AML-193 (cell line): Measurements from ENCODE around the gene OMP.

Experiments
- DNase-seq, 2 experiments: peaks; one replicate each; lab custom pipeline; 2025; lab: John Stamatoyannopoulos, UW

Gene OMP

DNA sequence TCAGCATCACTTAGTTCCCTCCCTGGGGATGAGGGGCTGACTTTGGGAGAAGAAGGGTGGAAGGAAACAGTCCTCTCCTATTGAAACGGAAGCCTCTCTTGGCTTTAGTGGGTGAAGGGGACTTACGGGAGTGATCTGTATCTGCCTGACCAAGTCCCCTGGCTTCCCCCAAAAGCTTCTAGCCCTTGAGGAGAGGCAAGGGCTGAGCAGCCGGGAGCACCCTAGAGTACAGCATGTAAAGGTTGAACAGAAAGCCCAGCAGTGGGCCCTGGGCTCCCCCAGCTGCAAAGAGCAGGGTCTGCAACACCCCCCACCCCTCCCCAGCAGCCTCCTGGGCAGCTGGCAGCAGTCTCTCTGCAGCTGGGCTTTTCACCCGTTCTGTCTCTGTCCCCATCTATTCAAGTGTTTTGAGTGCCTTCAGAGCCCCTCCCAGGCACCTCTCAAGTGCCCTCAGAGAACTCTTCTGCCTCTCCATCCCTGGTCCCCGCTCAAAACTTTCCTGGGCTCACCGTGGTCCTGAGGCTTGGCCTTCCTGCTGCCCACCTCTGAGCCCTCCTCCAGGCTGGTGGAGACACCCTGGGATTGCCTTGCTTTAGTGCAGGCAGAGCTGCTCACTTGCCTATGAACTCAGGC is 33.2 kb upstream of the OMP start:
- no peak for DNase-seq

DNA sequence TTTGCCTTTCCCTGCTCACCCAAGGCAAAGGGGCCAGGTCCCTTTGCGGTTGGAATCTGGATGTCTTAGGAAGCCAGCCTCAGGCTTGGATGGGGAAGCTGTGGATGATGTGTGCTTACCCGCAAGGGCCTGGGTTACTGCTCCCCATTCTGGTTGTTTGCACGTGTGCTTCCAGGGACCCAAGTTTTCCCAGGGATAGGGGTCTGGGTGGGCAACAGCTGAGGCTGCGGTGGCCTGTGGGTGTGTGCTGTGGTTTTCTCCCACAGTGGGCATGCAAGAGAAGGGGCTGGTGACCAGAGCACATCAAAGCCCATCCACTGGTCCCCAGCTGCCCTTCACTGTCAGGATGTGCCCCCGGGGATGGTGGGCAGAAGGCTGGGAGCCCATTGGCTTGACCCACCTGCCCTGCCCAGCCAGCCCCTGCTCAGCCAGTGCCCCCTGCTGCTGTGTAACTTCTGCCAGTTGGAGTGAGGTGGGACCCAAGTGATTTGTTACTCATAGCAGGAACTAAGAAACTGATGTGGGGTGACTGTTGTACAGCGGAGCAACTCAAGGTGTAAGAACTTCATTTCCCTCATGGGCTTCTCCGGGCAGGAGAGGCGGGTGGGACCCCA is 32.6 kb upstream of the OMP start:
- DNase-seq: no peak

DNA sequence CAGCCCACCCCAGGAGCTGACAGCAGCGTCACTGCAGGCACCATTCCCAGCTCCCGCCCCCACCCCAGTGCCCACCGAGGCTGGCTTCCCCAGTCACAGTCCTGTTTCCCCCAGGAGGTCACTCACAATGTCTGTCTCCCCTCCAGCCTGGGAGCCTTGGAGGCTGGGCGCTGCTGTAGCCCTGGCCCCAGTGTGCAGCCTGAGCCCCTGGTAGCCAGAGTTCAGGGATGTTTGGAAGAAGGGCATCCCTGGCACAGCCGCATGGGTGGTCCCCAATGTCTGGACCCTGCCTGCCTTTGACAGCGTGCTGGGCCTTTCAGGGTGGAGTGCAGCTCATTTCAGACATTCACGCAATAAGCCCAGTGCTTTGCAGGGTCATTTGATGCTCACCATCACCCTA is 31.6 kb upstream of the OMP start:
- DNase-seq: no peak

DNA sequence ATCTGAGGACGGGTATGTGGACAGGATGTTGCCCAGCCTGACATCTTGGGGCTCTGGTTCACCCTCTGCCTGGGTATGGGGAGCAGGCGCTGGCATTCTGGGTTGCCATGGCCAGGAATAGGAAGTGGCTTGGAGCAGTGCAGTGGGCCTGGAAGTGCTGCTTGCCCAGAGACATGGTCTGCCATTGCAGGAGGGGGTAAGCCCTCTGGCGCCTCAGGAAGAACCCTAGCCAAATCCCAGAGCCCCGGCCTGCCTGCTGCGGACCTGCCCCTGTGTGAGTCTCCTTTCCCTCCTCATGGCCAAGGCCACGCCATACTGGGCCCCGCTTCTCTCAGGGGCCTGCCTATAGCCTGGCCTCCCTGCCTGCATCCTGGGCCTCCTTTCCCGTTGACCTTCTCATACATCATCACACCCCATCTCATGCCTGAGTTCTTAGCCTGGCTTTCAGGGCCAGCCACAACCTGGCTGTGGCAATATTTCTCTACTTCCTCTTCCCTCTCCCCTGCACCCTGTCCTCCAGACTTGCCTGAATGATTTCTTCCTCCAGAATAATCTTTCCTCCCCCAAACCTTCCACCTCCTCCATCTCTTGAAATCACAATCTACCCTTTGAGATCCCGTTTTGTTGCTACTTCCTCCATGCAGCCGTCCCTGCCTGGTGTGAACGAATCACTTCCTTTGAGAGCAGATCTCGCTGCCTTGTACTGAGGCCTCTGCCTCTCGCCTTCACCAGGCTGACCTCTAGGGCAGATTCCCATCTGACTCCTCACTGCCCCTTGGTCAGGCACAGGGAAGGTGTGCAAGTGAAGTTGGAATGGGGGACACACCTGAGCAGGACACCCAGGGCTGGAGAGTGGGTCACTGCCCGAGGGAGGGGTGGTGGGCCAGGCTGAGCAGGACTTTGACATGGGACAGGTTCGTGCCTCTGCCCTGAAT is 30.7 kb upstream of the OMP start:
- DNase-seq: peak; percentile 70 to 74

- DNase-seq: no peak
These were observed 29.8 kb upstream of the OMP start for GRCh38 chr11:77072851-77073327.

- no peak for DNase-seq
These were observed 29.2 kb upstream of the OMP start for GRCh38 chr11:77073328-77074001.

- no peak for DNase-seq
These were observed 28.4 kb upstream of the OMP start for GRCh38 chr11:77074205-77074604.

- no peak for DNase-seq
These were observed 27.9 kb upstream of the OMP start for GRCh38 chr11:77074626-77075221.

DNA sequence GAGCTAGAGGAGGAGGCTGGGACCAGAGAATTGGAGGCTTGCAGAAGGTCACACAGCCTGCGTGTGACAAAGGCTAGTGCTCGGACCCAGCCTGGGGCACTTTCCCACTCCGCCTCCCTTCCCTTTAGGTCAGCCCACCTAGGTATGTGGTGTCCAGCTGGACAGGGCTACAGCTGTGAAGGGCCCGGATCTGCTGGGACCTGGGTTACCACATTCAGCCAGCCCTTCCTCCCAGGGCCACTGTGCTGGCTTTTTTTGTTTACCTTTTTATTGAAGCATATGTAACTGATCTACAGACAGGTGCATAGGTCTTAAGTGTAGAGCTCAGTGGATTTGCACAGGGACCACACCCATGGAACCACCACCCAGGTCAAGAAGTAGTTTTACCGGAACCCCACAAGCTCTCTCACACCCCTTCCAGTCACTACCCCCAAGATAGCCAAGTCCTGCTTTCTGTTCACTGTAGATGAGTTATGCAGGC is 27.2 kb upstream of the OMP start:
- no peak for DNase-seq

GRCh38 chr11:77079666-77080065 is 23.0 kb upstream of the OMP start:
- no peak for DNase-seq

GRCh38 chr11:77080643-77081210 is 21.9 kb upstream of the OMP start:
- no peak for DNase-seq

- DNase-seq: no peak
These were observed 21.2 kb upstream of the OMP start for GRCh38 chr11:77081381-77081851.

- DNase-seq: no peak
These were observed 20.4 kb upstream of the OMP start for GRCh38 chr11:77081976-77082836.

GRCh38 chr11:77082838-77083565 is 19.6 kb upstream of the OMP start:
- peak; percentile 56 to 63 for DNase-seq

DNA sequence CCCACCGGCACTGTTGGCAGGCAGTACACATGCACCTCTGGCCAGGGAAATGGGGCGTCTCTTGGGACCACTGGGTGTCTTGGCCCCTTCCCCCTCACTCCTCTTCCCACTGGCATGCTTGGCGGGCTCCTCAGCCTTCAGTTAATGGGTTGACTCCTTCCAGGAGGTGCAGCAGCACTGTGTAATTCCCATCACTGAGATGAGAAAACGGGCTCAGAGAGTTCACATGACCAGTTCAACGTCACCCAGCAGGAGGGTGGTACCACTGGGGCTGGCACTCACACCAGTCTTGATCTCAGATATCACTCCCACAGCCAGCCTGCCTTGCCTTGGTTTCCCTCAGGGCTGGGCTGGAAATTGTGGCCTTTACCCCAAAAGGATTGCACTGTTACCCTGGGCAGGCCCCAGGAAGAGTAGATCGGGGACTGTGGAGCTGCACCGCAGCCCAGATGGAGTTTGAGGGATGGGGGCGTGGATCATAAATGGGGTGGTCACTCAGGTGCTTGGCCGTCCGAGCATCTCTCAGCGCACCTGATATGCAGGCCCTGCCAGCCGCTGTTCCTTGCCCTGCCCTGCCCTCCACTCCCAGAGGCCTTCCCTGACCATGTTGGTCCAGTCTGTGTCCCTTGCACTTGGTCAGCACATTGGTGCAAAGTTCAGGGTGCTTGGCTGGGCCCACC is 18.9 kb upstream of the OMP start:
- no peak for DNase-seq

DNA sequence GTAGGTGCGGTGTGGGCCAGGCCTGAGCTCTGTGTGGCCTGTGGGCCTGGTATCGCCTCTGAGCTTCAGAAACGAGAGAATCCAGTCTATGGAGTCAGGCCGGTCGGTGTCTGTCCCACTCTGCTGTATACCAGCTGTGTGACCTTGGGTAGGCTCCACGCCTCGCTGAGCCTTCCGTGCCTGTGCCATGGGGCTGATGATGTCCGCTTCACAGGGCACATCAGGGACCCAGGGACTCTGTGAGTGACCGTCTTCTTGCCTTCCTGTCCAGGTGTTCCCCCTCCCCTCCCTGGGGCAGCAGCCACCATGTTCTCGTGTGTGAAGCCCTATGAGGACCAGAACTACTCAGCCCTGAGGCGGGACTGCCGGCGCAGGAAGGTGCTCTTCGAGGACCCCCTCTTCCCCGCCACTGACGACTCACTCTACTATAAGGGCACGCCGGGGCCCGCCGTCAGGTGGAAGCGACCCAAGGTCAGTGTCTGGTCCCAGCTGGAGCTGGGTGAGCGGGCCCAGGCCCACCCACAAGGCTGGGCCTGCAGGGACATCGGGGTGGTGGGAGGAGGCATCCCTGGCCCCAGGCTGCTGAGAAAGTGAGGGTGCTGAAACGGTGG is 18.0 kb upstream of the OMP start:
- DNase-seq: no peak

- DNase-seq: no peak
These were observed 17.0 kb upstream of the OMP start for GRCh38 chr11:77085652-77086051.
